GM19328 (cell line): ENCODE data around the gene ACAD9.

Experiments
- ATAC-seq: cut with Tn5 transposase; IDR thresholded peaks from one replicate; pipeline ENCODE4 v1.9.1; 2021; ENCODE audit warnings: mild to moderate bottlenecking, moderate library complexity; ENCODE audit not compliant: unreplicated experiment

ACAD9 gene

DNA sequence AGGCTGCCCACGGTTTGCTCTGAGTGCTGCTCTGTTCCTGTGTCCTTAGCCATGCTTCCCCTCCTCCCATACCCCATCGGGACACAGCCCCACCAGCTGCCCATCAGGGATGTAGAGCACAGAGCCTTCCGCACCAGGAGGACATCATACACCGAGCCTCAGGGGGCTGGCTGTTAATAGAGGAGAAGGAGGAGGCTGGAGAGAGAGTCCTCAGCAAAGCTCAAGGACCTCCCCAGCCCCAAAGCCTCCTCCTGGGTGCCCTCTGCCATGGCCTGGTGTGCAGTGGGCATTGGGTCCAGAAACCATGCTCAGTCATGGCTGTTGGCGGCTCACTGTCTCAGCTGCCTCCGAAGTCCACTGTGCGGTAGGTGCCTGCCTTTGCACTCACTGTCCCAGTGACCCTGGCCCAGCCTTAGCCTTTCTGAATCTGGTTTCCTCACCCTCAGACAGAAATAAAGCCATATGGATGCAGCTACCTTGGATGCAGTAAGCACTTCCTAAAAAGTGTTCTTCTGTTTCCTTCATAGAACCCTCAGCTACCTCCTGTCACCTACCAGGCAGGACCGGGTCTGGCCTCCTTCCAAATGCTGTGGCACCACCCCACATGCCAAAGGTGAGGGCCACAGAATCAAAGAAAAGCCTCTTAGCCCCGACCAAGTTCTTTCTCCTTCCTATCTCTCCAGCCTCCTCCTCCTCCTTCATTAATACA, 53.9 kb downstream of the ACAD9 start:
- no peak for ATAC-seq

DNA sequence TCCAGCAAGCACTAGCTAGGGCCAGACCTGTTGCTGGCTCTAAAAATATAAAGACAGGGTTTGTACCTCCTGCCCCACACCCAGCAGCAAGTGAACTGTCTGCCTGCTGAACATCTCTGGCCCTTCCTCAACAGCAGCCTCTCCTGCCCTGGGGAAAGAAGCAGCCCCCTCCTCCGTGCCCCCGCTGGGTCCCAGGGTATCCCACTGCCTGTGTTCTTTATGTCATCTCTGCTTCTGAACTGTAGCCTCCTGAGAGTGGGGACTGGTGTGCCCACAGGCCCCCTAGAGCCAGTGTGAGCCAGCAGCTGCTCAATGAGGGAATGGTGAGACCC, 54.5 kb downstream of the ACAD9 start:
- no peak for ATAC-seq

DNA sequence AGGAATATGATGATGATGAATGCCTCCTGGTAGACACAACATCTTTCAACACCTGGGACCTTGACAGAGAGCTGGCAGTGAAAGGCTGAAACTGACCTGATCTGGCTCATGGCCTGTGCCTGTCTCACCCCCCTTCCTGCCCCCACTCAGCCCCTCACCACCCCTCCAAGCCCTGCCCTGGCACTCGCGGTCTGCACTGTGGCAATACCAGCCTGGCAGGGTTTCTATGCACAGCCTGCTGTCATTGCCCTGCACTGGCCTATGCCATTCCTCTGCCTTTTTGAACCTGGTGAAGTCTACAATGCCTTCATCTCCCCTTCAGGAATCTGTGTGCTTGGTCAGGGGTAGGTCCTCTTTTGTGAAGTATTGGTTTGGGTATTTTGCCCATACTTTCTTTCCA, 56.5 kb downstream of the ACAD9 start:
- ATAC-seq, result no peak

DNA sequence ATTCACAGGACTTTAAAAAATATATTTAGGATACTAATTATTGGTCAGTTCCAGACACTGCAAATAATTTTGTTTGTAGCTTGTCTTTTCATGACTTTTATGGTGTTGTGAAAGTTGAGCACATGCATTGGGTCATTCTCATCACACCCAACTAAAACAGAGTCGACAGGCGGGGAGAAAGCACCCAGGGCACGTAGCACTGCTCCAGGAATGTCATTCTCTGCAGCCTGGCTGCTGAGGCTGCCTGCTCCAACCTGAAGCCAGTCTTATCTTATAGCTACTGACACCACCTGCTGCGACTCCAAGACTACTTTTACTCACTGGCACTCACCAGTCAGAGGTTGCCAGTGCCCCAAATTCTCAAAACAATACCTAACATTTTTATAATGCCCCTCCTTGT, 56.9 kb downstream of the ACAD9 start:
- ATAC-seq, result no peak

DNA sequence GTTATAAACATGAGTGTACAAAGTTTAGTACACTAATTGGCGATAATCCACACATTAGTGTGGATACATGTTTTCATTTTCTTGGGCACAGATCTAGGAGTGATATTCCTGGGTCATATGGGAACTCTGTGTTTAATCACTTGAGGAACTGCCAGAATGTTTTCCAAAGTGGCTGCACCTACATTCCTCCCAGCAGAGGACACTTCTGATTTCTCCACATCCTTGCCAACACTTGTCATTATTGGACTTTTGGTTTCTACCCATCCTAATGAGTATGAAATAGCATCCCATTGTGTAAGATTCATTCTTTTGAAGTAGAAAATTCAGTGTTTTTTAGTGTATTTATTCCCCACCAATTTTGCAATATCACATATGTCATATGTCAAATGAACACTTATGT, 60.8 kb downstream of the ACAD9 start:
- no peak for ATAC-seq

DNA sequence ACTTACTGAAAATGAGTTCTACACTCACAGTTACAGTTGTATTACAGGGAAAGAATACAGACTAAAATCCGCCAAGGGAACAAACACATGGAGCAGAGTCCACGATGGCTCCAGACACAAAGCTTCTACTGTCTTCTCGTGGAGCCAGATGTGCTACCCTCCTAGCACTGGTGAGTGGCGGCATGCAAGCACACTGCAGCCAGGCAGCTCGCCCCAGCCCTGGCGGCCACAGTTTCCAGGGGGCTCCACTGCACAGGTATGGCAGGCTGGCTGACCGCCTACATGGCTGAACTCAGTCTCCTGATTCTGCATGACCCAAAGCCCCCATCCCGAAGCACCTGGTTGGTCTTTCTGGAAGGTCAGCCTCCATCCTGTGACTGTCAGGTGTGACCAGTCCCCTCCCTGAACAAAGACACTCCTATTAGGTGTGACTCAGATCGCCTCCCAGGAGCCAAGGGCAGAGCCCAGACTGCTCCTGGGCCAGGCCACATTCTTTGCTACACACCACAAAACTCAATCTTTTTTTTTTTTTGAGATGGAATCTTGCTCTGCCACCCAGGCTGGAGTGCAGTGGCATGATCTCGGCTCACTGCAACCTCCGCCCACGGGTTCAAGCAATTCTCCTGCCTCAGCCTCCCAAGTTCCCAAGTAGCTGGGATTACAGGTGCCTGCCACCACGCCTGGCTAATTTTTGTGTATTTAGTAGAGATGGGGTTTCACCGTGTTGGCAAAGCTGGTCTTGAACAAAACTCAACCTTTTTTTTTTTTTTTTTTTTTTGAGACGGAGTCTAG, 62.9 kb downstream of the ACAD9 start:
- no peak for ATAC-seq

DNA sequence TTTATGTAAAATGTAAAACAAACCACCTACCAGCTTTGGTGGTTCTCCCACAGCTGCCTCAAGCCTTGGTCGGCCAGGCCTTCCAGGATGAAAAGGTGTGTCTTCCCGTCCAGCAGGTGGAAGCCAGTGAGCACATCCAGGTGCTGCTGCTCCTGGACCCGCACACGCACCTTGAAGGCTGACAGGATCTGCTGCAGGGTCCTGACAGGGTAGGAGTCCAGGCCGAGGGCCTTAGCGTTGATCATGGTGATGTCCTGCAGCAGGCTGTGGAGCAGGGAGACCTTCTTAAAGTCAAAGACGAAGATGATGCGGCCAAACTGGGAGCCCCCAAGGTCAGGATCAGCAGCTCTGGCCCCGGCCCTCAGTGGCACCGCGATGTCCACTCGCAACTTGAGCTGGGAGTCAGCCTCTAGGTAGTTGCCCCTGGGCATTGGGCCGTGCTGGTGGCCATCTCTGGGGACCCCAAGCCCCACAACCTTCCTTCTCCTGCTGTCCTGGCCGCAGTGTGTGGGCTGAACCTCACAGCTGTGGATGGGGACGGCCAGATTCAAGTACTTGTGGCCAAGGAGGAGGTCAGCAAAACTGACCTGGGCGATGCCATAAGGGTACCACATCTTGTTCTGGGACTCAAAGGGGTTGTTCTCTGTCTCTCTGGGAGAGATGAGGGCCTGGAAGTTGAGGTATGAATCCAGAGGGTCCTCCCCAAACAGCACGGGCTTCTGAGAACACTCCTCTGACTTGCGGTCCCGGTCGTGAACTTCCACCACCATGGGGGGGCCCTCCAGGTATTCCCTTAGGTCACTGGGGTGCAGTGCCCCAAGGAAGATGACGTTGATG, 65.8 kb downstream of the ACAD9 start:
- no peak for ATAC-seq

DNA sequence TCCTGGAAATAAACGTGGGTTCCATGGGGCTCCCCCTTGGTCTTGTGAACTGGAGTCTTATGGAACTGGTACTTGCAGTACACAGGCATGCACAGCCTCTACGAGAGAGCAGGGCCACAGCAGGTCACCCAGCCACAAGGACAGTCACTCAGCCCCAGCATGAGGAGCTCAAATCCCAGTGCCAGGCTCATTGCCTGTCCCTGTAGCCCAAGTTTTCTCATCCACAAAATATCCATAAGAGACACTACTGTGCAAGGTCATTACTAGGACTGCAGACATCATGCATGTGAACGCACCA, 66.4 kb downstream of the ACAD9 start:
- no peak for ATAC-seq

DNA sequence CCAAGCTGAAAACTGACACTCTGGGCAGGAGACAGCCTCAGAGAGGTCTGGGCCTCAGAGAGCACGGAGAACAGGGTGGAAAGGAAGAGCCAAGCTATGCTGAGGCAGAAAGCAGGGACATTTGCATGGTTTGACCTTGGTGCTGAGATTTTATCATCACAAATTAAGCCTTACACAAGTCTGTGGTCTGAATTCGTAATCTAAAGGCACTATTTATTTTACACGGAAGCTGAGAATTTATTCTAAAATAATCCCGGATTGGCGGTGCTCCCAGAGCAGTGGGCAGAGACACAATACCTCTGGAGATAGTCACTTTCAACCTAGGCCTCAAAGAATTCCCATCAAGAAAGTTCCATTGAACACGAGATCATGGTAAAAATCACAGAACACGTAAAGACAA, 67.0 kb downstream of the ACAD9 start:
- no peak for ATAC-seq

DNA sequence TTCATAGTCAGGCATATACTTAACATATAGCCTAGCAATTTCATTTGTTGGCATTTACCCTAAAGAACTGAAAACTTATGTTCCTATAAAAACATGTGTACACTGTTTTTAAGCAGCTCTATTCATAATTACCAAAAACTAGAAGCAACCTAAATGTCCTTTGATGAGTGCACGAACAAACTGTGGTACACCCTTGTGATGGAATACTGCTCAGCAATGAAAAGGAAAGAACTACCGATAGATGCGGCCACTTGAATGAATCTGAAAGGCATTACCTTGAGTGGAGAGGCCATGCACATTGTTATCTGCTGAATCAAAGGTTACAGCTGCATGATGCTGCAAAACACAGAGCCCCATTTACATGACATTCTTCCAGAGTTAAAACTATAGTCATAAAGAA, 69.7 kb downstream of the ACAD9 start:
- no peak for ATAC-seq

DNA sequence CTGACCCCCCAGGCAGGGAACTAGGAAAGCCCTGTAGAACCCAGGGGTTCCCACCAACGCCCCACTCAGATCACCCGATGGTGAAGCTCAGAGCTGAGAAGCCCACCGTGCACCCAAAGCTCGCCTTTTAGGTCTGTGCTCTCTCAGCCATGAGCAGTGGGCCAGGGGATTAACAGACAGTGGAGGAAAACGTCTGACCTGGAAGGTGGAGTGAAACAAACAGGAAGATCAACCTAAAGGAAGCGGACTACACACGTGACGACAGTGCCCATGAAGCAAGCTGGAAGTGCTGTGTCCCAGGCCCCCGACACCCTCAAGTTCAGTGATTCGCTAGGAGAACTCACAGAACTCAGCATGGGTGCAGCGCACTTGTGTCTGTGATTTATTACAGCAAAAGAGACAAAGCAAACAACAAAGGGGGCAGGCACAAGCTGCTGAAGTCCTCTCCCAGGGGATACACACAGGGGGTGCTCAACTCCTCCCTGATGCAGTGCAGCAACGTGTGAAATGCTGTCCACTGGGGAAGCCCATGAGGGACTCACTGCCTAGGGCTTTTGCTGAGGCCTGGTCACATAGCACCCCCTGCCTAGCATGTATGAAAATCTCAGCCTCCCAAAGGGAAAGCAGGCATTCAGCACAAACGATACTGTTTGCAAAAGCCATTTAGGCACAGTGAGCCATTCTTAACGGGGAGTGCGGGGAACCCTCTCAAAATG, 71.0 kb downstream of the ACAD9 start:
- ATAC-seq, result no peak

DNA sequence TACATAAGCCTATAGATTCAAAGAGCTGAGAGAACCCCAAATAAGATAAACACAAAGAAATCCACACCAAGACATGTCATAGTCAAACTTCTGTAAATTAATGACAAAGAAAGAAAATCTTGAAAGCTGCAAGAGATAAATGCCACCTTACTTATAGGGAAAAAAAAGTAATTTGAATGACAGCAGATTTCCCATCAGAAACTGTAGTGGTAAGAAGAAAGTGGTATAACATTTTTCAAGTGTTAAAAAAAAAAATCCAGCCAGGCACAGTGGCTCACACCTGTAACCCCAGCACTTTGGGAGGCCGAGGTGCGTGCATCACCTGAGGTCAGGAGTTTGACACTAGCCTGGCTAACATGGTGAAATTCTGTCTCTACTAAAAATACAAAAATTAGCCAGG, 77.0 kb downstream of the ACAD9 start:
- ATAC-seq, result no peak
